ENCODE measurements around the gene ZNF599.
A peak's percentile ranks its signal among the peaks of the same experiment; 100 is the strongest.
"Not testable (repeated sequence)": the region's sequence is repeated elsewhere in the genome, so short reads cannot be mapped to it uniquely, and the experiment has no call there.

Gene ZNF599

GRCh38 chr19:34772697-34773554, at the start of gene ZNF599:
ZNF599 (minus strand) TSS chr19:34773215; CDS start chr19:34772841, 374 bp downstream.
- peak; percentile 91 for DNase-seq (ENCODE audit: low spot score)

GRCh38 chr19:34818270-34818669, 45.3 kb upstream of the ZNF599 start:
- no peak for DNase-seq (ENCODE audit: low spot score)

- DNase-seq (ENCODE audit: low spot score) = no peak
Observed at GRCh38 chr19:34816708-34817107, 43.7 kb upstream of the ZNF599 start.

- DNase-seq (ENCODE audit: low spot score) = no peak
Observed at GRCh38 chr19:34808566-34808965, 35.6 kb upstream of the ZNF599 start.

- no peak for DNase-seq (ENCODE audit: low spot score)
Observed at GRCh38 chr19:34806976-34807860, 34.2 kb upstream of the ZNF599 start.

- DNase-seq (ENCODE audit: low spot score) = no peak
Observed at GRCh38 chr19:34804115-34804514, 31.1 kb upstream of the ZNF599 start.

GRCh38 chr19:34796953-34797352, 23.9 kb upstream of the ZNF599 start:
- DNase-seq (ENCODE audit: low spot score) = not testable (repeated sequence)

- no peak for DNase-seq (ENCODE audit: low spot score)
Observed at GRCh38 chr19:34794066-34794960, 21.3 kb upstream of the ZNF599 start.

GRCh38 chr19:34793565-34793964, 20.6 kb upstream of the ZNF599 start:
- DNase-seq (ENCODE audit: low spot score) = no peak

GRCh38 chr19:34788074-34788473, 15.1 kb upstream of the ZNF599 start:
- no peak for DNase-seq (ENCODE audit: low spot score)

- DNase-seq (ENCODE audit: low spot score) = no peak
Observed at GRCh38 chr19:34787059-34787824, 14.2 kb upstream of the ZNF599 start.

GRCh38 chr19:34786236-34786635, 13.2 kb upstream of the ZNF599 start:
- DNase-seq (ENCODE audit: low spot score) = no peak

GRCh38 chr19:34779652-34780051, 6.6 kb upstream of the ZNF599 start:
- DNase-seq (ENCODE audit: low spot score) = no peak

GRCh38 chr19:34778342-34778741, 5.3 kb upstream of the ZNF599 start:
- DNase-seq (ENCODE audit: low spot score) = no peak

GRCh38 chr19:34774857-34775256, 1.8 kb upstream of the ZNF599 start:
- no peak for DNase-seq (ENCODE audit: low spot score)

GRCh38 chr19:34773555-34773864, 495 bp upstream of the ZNF599 start:
- no peak for DNase-seq (ENCODE audit: low spot score)

- no peak for DNase-seq (ENCODE audit: low spot score)
Observed at GRCh38 chr19:34767951-34768350, 5.1 kb downstream of the ZNF599 start.

- no peak for DNase-seq (ENCODE audit: low spot score)
Observed at GRCh38 chr19:34766386-34766785, 6.6 kb downstream of the ZNF599 start.

GRCh38 chr19:34759218-34759917, 13.6 kb downstream of the ZNF599 start:
- DNase-seq (ENCODE audit: low spot score) = no peak

GRCh38 chr19:34757441-34757840, 15.6 kb downstream of the ZNF599 start:
- DNase-seq (ENCODE audit: low spot score) = no peak
